PFSK-1 (cell line): Measurements from ENCODE around the gene CCR7.

Experiments used
- FOXP2 ChIP-seq: optimal IDR thresholded peaks from 2 replicates; pipeline ENCODE3; 2011; ENCODE audit warnings: borderline replicate concordance, control low read depth, inconsistent platforms; ENCODE audit not compliant: insufficient read depth; ENCODE audit errors: extremely low read length, extremely low read depth
- POLR2AphosphoS5 ChIP-seq: IDR thresholded peaks from 2 replicates; pipeline ENCODE4 v1.6.1; 2012; ENCODE audit warnings: low read depth, mild to moderate bottlenecking, control low read depth, low read length, moderate library complexity
- SIN3A ChIP-seq: IDR thresholded peaks from 2 replicates; pipeline ENCODE4 v1.6.1; 2012; ENCODE audit warnings: mild to moderate bottlenecking, low read length, moderate library complexity, borderline replicate concordance; ENCODE audit not compliant: insufficient read depth
- TAF1 ChIP-seq: IDR thresholded peaks from 2 replicates; pipeline ENCODE4 v1.6.1; 2012; ENCODE audit warnings: low read length, control low read depth, borderline replicate concordance; ENCODE audit not compliant: insufficient read depth
- TF ChIP-seq, protein P1 (sequence below), 2 experiments: IDR thresholded peaks; 2 replicates each; pipeline versions ENCODE4 v1.6.1 to v1.8.0; 2011 to 2012; ENCODE audit warnings: low read depth in 2 of 2, low read length in 2 of 2, control low read depth in 1 of 2, inconsistent platforms in 1 of 2, mild to moderate bottlenecking in 1 of 2, moderate library complexity in 1 of 2; ENCODE audit not compliant: insufficient read depth in 1 of 2

CCR7 gene

DNA sequence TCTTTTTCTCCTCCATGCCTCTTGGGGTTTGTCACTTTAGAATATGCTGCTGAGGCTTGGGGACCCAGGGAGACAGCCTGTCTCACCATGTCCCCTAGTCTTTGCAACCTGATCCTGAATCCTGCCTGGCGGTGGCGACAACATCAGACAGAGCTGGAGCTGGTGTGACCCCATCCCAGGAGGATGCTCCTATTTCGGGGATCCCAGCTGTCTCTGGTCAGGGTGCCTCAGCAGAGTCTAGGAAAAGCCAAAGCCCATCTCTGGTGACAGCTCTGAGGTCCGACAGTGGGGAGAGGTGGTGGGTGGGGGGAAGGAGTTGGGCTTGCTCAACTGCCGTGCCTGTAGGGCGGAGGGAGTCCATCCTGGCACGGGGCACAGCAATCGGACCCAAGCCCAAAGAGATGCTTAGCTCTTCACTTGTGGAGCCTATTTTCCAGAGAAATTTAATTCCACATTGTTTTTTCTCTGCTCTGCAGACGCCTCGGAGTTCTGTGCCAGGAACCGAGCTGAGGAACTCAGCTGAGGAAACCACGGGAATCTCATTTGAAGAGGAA, 53.5 kb downstream of the CCR7 start:
- no peak for TF ChIP-seq POLR2AphosphoS5
- TF ChIP-seq, protein P1, sequence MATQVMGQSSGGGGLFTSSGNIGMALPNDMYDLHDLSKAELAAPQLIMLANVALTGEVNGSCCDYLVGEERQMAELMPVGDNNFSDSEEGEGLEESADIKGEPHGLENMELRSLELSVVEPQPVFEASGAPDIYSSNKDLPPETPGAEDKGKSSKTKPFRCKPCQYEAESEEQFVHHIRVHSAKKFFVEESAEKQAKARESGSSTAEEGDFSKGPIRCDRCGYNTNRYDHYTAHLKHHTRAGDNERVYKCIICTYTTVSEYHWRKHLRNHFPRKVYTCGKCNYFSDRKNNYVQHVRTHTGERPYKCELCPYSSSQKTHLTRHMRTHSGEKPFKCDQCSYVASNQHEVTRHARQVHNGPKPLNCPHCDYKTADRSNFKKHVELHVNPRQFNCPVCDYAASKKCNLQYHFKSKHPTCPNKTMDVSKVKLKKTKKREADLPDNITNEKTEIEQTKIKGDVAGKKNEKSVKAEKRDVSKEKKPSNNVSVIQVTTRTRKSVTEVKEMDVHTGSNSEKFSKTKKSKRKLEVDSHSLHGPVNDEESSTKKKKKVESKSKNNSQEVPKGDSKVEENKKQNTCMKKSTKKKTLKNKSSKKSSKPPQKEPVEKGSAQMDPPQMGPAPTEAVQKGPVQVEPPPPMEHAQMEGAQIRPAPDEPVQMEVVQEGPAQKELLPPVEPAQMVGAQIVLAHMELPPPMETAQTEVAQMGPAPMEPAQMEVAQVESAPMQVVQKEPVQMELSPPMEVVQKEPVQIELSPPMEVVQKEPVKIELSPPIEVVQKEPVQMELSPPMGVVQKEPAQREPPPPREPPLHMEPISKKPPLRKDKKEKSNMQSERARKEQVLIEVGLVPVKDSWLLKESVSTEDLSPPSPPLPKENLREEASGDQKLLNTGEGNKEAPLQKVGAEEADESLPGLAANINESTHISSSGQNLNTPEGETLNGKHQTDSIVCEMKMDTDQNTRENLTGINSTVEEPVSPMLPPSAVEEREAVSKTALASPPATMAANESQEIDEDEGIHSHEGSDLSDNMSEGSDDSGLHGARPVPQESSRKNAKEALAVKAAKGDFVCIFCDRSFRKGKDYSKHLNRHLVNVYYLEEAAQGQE (IDR thresholded peaks at IDR 0.05; ENCODE audit: insufficient read depth in 1 of 2, low read depth in 2 of 2, low read length in 2 of 2), result no peak
- no peak for TF ChIP-seq SIN3A
- TF ChIP-seq TAF1, result no peak
- no peak for TF ChIP-seq FOXP2

DNA sequence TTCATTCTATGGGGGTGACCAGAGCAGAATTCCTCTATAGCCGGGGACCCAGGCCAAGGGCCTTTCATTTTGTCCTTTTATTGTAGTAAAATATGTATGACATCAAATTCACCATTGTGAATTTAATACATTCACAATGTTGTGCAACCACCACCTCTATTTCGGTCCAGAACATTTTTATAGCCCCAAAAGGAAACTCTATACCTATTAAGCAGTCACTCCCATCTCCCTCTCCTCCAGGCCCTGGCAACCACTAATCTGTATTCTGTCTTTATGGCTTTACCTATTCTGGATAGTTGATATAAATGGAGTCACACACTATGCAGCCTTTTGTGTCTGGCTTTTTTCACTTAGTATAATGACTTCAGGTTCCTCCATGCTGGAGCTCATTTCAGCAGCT, 54.1 kb downstream of the CCR7 start:
- TF ChIP-seq SIN3A (no peak), POLR2AphosphoS5 (no peak), TAF1 (no peak), FOXP2 (no peak)
- TF ChIP-seq, protein P1 (IDR thresholded peaks at IDR 0.05; ENCODE audit: insufficient read depth in 1 of 2, low read depth in 2 of 2, low read length in 2 of 2), result no peak

DNA sequence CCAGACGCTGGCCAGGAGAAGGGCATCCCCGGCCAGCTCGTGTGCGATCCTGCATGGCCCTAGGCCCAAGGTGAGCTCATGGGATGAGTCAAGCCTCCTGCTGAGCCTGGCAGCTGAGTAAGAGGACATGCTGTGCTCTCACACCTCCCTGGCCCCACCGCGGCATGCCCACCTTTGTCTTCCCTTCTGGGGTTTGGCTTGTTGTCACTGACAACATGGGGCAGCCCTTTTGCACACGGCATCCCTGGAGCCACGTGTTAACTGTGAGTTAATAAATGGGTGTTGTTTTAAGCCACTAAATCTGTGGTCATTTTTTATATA, 55.0 kb downstream of the CCR7 start:
- TF ChIP-seq SIN3A, result no peak
- no peak for TF ChIP-seq TAF1
- TF ChIP-seq POLR2AphosphoS5, result no peak
- TF ChIP-seq FOXP2, result no peak
- TF ChIP-seq, protein P1 (IDR thresholded peaks at IDR 0.05; ENCODE audit: insufficient read depth in 1 of 2, low read depth in 2 of 2, low read length in 2 of 2), result no peak

DNA sequence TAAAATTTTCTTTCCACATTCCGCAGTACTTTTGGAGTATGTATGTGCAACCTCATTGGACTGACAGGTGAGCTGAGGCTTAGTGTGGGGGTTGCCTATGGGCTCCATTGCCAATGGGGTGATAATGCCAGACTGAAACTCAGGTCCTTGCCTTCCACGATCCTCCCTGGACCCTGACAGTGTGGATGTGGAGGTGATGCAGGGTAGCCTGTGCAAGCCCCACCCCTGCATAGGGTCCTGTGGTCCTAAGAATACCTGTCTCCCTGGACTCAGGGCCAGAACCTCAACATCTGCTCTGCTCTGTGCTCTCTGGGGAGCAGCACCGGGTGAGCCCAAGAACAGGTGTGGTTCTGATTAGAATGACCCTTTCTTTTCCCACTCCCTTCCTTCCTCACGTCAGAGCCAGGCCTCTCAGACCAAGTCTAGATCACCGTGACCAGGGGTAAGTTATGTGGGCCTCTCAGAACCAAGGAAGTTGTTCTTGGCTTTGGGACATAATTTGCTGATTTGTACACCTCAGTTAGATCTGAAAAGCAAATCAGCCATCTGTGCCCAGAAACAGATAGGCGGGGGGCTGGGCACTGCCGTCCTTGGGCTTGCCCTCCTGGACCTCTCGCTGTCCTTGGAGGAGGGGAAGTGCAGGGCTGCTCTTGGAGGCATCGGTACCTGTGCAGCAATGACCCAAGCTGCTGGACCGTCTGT, 55.5 kb downstream of the CCR7 start:
- TF ChIP-seq POLR2AphosphoS5 (no peak), FOXP2 (no peak), SIN3A (no peak), TAF1 (no peak)
- TF ChIP-seq, protein P1 (IDR thresholded peaks at IDR 0.05; ENCODE audit: insufficient read depth in 1 of 2, low read depth in 2 of 2, low read length in 2 of 2), result no peak
